Prostate gland (tissue), 2 donors: ENCODE data around the gene CLIC3.

Experiments
- POLR2A ChIP-seq: fragments of 450-650 bp; IDR thresholded peaks from one replicate; pipeline ENCODE4 v1.6.1; 2016; ENCODE audit warnings: antibody characterized with exemption, mild to moderate bottlenecking
- TF ChIP-seq, protein P1 (sequence below), 4 experiments: fragments of 200-600 bp in 2 of 4; fragments of 450-650 bp in 2 of 4; sonication (generic) in 2 of 4; IDR thresholded peaks; 1 replicate in 3 of 4; 2 replicates in 1 of 4; pipeline ENCODE4 v1.5.1; 2016 to 2019; ENCODE audit warnings: antibody characterized with exemption in 4 of 4, mild to moderate bottlenecking in 2 of 4, moderate library complexity in 2 of 4

DNA sequence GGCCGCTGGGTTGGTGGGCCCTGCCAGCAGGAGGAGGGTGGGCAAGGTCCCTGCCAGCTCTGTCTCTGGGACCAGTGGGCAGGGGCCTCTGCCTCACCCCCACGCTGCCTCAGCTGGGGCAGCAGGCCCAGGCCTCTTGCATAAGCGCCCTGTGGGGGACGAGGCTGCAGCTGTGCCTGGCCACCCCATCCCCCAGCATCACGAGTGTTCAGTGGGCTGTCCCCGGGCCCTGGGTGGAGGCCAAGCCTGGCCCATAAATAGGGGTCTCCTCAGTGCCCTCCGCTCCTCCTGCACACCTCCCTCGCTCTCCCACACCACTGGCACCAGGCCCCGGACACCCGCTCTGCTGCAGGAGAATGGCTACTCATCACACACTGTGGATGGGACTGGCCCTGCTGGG, 19.1 kb downstream of the CLIC3 start, which contains the start of gene PTGDS:
- TF ChIP-seq, protein P1, sequence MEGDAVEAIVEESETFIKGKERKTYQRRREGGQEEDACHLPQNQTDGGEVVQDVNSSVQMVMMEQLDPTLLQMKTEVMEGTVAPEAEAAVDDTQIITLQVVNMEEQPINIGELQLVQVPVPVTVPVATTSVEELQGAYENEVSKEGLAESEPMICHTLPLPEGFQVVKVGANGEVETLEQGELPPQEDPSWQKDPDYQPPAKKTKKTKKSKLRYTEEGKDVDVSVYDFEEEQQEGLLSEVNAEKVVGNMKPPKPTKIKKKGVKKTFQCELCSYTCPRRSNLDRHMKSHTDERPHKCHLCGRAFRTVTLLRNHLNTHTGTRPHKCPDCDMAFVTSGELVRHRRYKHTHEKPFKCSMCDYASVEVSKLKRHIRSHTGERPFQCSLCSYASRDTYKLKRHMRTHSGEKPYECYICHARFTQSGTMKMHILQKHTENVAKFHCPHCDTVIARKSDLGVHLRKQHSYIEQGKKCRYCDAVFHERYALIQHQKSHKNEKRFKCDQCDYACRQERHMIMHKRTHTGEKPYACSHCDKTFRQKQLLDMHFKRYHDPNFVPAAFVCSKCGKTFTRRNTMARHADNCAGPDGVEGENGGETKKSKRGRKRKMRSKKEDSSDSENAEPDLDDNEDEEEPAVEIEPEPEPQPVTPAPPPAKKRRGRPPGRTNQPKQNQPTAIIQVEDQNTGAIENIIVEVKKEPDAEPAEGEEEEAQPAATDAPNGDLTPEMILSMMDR (IDR thresholded peaks at IDR 0.05) = no peak
- no peak for TF ChIP-seq POLR2A
